HepG2 (cell line): ENCODE measurements around the gene DNAJC24. TPM values are rescaled to one million over a fixed set of nuclear protein-coding genes. Genes with fewer than 3 reads are reported as not detected.

ENCODE experiments used
- ATAC-seq: fragments of 200-7000 bp; cut with Tn5 transposase; 3 replicates; pipeline ENCODE4 v1.9.1; 2020; ENCODE audit warnings: mild to moderate bottlenecking, moderate library complexity
- BruUV-seq: library from RNA; stranded (reverse); fragments of 400-500 nt; replicated peaks from 2 replicates; lab custom pipeline; 2021; lab: Mats Ljungman, UMichigan
- CTCF ChIA-PET: fragments of 300-600 bp; formaldehyde crosslinking; extraction: SDS; loops from one replicate; lab custom pipeline; 2021; ENCODE audit warnings: low total read pairs, inconsistent platforms, low intra/inter-chr PET ratio; lab: Yijun Ruan, JAX
- POLR2A ChIA-PET: fragments of 350-600 bp; sonication (Branson Sonifier 250); formaldehyde crosslinking; loops from one replicate; lab custom pipeline; 2020; ENCODE audit warnings: antibody characterized with exemption, inconsistent platforms; lab: Yijun Ruan, JAX
- DNase-seq: peaks from one replicate; pipeline ENCODE4 v3.0.0-alpha.2; 2015; ENCODE audit warnings: low spot score
- FAIRE-seq: peaks from 3 replicates; lab custom pipeline; 2011; peaks lifted over from hg19 to GRCh38; lab: Jason Lieb, UNC
- H2AFZ ChIP-seq: one replicate; pipeline ENCODE4 v1.6.1; 2011; ENCODE audit warnings: low read length, inconsistent platforms
- H3K27ac ChIP-seq: fragments of 300-600 bp; 3 replicates; pipeline ENCODE4 v1.8.0; 2011; ENCODE audit warnings: mixed run types, mild to moderate bottlenecking, mixed read lengths, low read length, inconsistent platforms; ENCODE audit not compliant: insufficient read depth; ENCODE audit errors: extremely low read length
- H3K27me3 ChIP-seq, 2 experiments: fragments of 200-600 bp in 1 of 2; 2 replicates in 1 of 2; 3 replicates in 1 of 2; pipeline versions ENCODE4 v1.6.0 to v1.8.0; 2011; ENCODE audit warnings: low read length in 2 of 2, mild to moderate bottlenecking in 2 of 2, moderate library complexity in 2 of 2, inconsistent platforms in 1 of 2; ENCODE audit not compliant: insufficient read depth in 2 of 2, control insufficient read depth in 1 of 2
- H3K36me3 ChIP-seq, 2 experiments: fragments of 200-600 bp in 1 of 2; replicated peaks in 1 of 2; 2 replicates in 1 of 2; 3 replicates in 1 of 2; pipeline versions ENCODE4 v1.5.1 to v1.8.0; 2011; ENCODE audit warnings: low read length in 2 of 2, inconsistent platforms in 1 of 2; ENCODE audit not compliant: insufficient read depth in 2 of 2, control insufficient read depth in 1 of 2
- H3K4me1 ChIP-seq: 2 replicates; pipeline ENCODE4 v1.5.1; 2012; ENCODE audit warnings: low read length, inconsistent platforms; ENCODE audit not compliant: insufficient read depth
- H3K4me2 ChIP-seq: 2 replicates; pipeline ENCODE4 v1.6.0; 2011; ENCODE audit warnings: low read depth, low read length, inconsistent platforms
- H3K4me3 ChIP-seq, 3 experiments: fragments of 200-600 bp in 1 of 3; sonication (generic), shearing (Covaris generic) in 1 of 3; replicated peaks in 1 of 3; 2 replicates each; pipeline ENCODE4 v1.5.1; 2011 to 2016; ENCODE audit warnings: low read length in 3 of 3, inconsistent platforms in 2 of 3, low read depth in 2 of 3, mild to moderate bottlenecking in 2 of 3, control low read depth in 1 of 3, mixed read lengths in 1 of 3; ENCODE audit not compliant: insufficient read depth in 1 of 3
- H3K79me2 ChIP-seq: one replicate; pipeline ENCODE4 v1.6.1; 2011; ENCODE audit warnings: low read length, inconsistent platforms; ENCODE audit not compliant: insufficient read depth
- H3K9ac ChIP-seq: 2 replicates; pipeline ENCODE4 v1.6.0; 2011; ENCODE audit warnings: mild to moderate bottlenecking, low read depth, low read length, inconsistent platforms; ENCODE audit not compliant: insufficient read depth
- H3K9me3 ChIP-seq: 2 replicates; pipeline ENCODE4 v1.5.1; 2012; ENCODE audit warnings: mild to moderate bottlenecking, low read length
- H4K20me1 ChIP-seq: 2 replicates; pipeline ENCODE4 v1.6.0; 2011; ENCODE audit warnings: inconsistent platforms, mild to moderate bottlenecking, low read length, moderate library complexity; ENCODE audit not compliant: insufficient read depth
- HMGA1 ChIP-seq: sonication (generic); formaldehyde crosslinking; conservative IDR thresholded peaks from 2 replicates; pipeline ENCODE4 v1.4.0; 2020; ENCODE audit warnings: missing genetic modification reagents
- MZF1 ChIP-seq: sonication (generic); formaldehyde crosslinking; IDR thresholded peaks from 2 replicates; pipeline ENCODE4 v1.8.1; 2023; ENCODE audit warnings: mild to moderate bottlenecking, missing genetic modification reagents, borderline replicate concordance
- POLR2AphosphoS2 ChIP-seq: IDR thresholded peaks from 2 replicates; pipeline ENCODE4 v1.6.1; 2011; ENCODE audit warnings: low read depth, low read length, improper control_type of control experiment
- RELA ChIP-seq: sonication (generic); formaldehyde crosslinking; IDR thresholded peaks from 2 replicates; pipeline ENCODE4 v1.4.0; 2020; ENCODE audit warnings: missing genetic modification reagents
- TCF7 ChIP-seq: sonication (generic); IDR thresholded peaks from 2 replicates; pipeline ENCODE4 v1.6.1; 2016; ENCODE audit warnings: antibody characterized with exemption, low read depth
- ZNF12 ChIP-seq: sonication (generic); formaldehyde crosslinking; IDR thresholded peaks from 2 replicates; pipeline ENCODE4 v1.5.0; 2020; ENCODE audit warnings: missing genetic modification reagents
- ZNF124 ChIP-seq: sonication (generic); formaldehyde crosslinking; IDR thresholded peaks from 2 replicates; pipeline ENCODE4 v1.4.0; 2020; ENCODE audit warnings: missing genetic modification reagents
- ZNF282 ChIP-seq: fragments of 450-650 bp; IDR thresholded peaks from 2 replicates; pipeline ENCODE4 v1.6.1; 2018; ENCODE audit not compliant: partially characterized antibody
- ZNF335 ChIP-seq: sonication (generic); formaldehyde crosslinking; IDR thresholded peaks from 2 replicates; pipeline ENCODE4 v1.4.0; 2020; ENCODE audit warnings: missing genetic modification reagents
- ZNF430 ChIP-seq: sonication (generic); formaldehyde crosslinking; IDR thresholded peaks from 2 replicates; pipeline ENCODE4 v1.9.0; 2021; ENCODE audit warnings: mild to moderate bottlenecking, missing genetic modification reagents
- ZNF460 ChIP-seq: sonication (generic); formaldehyde crosslinking; IDR thresholded peaks from 2 replicates; pipeline ENCODE4 v1.5.1; 2020; ENCODE audit warnings: missing genetic modification reagents, mild to moderate bottlenecking, borderline replicate concordance
- WGBS: methylation state at CpG from one replicate; pipeline ENCODE4 v1.1.6; 2017; ENCODE audit warnings: low lambda C conversion rate; 5-methylcytosine and 5-hydroxymethylcytosine counted together
- in situ Hi-C: cut with HindIII; loops from 2 replicates; pipeline ENCODE4 v1.10.0; 2017; ENCODE audit warnings: low pct_unique_long_range_greater_than_20kb; ENCODE audit not compliant: extremely low pct_ligation_motif_present
- intact Hi-C: fragments of 100-400 bp; cut with micrococcal nuclease; formaldehyde crosslinking; loops from one replicate; pipeline ENCODE4 v1.10.0; 2022; ENCODE audit not compliant: unreplicated experiment
- polyA plus RNA-seq, 8 experiments: library from polyadenylated mRNA; depleted of rRNA in 3 of 8; stranded (reverse) in 7 of 8; unstranded in 1 of 8; fragments of >200 nt; fragmentation: Illumina TruSeq in 4 of 8; extraction: Trizol in 4 of 8; gene quantifications; 2 replicates each; pipeline versions ENCODE4 v1.2.1 to v1.2.3, GENCODE V29; 2011 to 2016; ENCODE audit warnings: low read depth in 4 of 8, missing spikeins in 1 of 8, mixed read lengths in 1 of 8; ENCODE audit not compliant: insufficient read depth in 1 of 8
- total RNA-seq, 5 experiments: library from RNA; depleted of rRNA; stranded (reverse); fragments of >200 nt; fragmentation: Illumina TruSeq; extraction: Trizol; gene quantifications; 2 replicates each; pipeline ENCODE4 v1.2.3, GENCODE V29; 2016; ENCODE audit warnings: low read depth in 1 of 5
- TF ChIP-seq, protein P1 (sequence below): IDR thresholded peaks from 2 replicates; pipeline ENCODE4 v1.6.1; 2016; ENCODE audit warnings: low read depth, missing genetic modification reagents, missing compliant biosample characterization
- TF ChIP-seq, protein P2 (sequence below): sonication (generic); formaldehyde crosslinking; IDR thresholded peaks from 2 replicates; pipeline ENCODE4 v1.4.0; 2020; ENCODE audit warnings: missing genetic modification reagents

Gene DNAJC24
- total and polyA plus RNA-seq, 2 of the 13 experiments (the other 11 are each of a cell fraction or from before 2014, with no cell fraction given): 10.5 to 13.7 TPM

DNA sequence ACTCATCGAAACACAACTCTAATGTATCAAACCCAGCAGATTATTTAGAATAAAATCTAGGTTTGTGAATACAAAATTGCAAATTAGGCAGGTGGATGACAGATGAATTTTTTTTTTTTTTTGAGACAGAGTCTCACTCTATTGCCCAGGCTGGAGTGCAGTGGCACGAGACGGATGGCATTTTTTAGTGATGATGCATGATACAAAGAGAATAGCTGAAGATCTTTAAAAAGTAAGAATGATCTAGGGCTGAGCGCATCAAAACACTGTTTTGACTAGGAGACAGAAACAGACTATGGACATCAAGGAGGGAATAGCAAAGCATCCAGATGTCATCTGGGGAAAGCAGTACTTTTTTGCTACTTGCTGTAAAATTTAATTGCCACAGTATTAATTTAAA lies 76.0 kb downstream of the DNAJC24 start:
- in situ Hi-C loops (no loop called here), intact Hi-C loops (no loop called here)
- Histone ChIP-seq H3K36me3 (peaks cover 3 to 5% of the 10 kb centered on the region in 2 experiments; a peak in 2 of 5 replicates), H3K9me3 (no peaks in the 10 kb centered on the region), H3K27ac (no peak overlapping the region), H3K9ac (no peak overlapping the region), H2AFZ (no peak overlapping the region), H3K4me3 (no peak overlapping the region), H3K4me1 (peaks cover 3% of the 10 kb centered on the region), H3K79me2 (no peaks in the 10 kb centered on the region), H4K20me1 (no peaks in the 10 kb centered on the region), H3K27me3 (no peaks in the 10 kb centered on the region), H3K4me2 (no peak overlapping the region)
- DNase-seq: no peak
- FAIRE-seq: no peak
- no peak for TF ChIP-seq ZNF12 (CRISPR knock-in tag)
- TF ChIP-seq ZNF460 (CRISPR knock-in tag): no peak
- TF ChIP-seq ZNF282: no peak
- TF ChIP-seq ZNF124 (CRISPR knock-in tag): no peak
- TF ChIP-seq, protein P1, sequence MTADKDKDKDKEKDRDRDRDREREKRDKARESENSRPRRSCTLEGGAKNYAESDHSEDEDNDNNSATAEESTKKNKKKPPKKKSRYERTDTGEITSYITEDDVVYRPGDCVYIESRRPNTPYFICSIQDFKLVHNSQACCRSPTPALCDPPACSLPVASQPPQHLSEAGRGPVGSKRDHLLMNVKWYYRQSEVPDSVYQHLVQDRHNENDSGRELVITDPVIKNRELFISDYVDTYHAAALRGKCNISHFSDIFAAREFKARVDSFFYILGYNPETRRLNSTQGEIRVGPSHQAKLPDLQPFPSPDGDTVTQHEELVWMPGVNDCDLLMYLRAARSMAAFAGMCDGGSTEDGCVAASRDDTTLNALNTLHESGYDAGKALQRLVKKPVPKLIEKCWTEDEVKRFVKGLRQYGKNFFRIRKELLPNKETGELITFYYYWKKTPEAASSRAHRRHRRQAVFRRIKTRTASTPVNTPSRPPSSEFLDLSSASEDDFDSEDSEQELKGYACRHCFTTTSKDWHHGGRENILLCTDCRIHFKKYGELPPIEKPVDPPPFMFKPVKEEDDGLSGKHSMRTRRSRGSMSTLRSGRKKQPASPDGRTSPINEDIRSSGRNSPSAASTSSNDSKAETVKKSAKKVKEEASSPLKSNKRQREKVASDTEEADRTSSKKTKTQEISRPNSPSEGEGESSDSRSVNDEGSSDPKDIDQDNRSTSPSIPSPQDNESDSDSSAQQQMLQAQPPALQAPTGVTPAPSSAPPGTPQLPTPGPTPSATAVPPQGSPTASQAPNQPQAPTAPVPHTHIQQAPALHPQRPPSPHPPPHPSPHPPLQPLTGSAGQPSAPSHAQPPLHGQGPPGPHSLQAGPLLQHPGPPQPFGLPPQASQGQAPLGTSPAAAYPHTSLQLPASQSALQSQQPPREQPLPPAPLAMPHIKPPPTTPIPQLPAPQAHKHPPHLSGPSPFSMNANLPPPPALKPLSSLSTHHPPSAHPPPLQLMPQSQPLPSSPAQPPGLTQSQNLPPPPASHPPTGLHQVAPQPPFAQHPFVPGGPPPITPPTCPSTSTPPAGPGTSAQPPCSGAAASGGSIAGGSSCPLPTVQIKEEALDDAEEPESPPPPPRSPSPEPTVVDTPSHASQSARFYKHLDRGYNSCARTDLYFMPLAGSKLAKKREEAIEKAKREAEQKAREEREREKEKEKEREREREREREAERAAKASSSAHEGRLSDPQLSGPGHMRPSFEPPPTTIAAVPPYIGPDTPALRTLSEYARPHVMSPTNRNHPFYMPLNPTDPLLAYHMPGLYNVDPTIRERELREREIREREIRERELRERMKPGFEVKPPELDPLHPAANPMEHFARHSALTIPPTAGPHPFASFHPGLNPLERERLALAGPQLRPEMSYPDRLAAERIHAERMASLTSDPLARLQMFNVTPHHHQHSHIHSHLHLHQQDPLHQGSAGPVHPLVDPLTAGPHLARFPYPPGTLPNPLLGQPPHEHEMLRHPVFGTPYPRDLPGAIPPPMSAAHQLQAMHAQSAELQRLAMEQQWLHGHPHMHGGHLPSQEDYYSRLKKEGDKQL (CRISPR knock-in tag): no peak
- TF ChIP-seq HMGA1 (CRISPR knock-in tag): no peak
- TF ChIP-seq, protein P2, sequence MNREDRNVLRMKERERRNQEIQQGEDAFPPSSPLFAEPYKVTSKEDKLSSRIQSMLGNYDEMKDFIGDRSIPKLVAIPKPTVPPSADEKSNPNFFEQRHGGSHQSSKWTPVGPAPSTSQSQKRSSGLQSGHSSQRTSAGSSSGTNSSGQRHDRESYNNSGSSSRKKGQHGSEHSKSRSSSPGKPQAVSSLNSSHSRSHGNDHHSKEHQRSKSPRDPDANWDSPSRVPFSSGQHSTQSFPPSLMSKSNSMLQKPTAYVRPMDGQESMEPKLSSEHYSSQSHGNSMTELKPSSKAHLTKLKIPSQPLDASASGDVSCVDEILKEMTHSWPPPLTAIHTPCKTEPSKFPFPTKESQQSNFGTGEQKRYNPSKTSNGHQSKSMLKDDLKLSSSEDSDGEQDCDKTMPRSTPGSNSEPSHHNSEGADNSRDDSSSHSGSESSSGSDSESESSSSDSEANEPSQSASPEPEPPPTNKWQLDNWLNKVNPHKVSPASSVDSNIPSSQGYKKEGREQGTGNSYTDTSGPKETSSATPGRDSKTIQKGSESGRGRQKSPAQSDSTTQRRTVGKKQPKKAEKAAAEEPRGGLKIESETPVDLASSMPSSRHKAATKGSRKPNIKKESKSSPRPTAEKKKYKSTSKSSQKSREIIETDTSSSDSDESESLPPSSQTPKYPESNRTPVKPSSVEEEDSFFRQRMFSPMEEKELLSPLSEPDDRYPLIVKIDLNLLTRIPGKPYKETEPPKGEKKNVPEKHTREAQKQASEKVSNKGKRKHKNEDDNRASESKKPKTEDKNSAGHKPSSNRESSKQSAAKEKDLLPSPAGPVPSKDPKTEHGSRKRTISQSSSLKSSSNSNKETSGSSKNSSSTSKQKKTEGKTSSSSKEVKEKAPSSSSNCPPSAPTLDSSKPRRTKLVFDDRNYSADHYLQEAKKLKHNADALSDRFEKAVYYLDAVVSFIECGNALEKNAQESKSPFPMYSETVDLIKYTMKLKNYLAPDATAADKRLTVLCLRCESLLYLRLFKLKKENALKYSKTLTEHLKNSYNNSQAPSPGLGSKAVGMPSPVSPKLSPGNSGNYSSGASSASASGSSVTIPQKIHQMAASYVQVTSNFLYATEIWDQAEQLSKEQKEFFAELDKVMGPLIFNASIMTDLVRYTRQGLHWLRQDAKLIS (CRISPR knock-in tag): no peak
- no peak for TF ChIP-seq POLR2AphosphoS2
- no peak for TF ChIP-seq RELA
- no peak for TF ChIP-seq MZF1 (CRISPR knock-in tag)
- no peak for TF ChIP-seq TCF7
- no peak for TF ChIP-seq ZNF430 (CRISPR knock-in tag)
- no peak for TF ChIP-seq ZNF335 (CRISPR knock-in tag)
- BruUV-seq: no TSS peak
- CTCF ChIA-PET: no interaction called here
- ATAC-seq: no peak
- 97% methylated on average over 4 of the region's 4 CpGs for WGBS
- POLR2A ChIA-PET: no interaction called here
